ENCODE data around the gene FDPS. TPM values are rescaled to one million over a fixed set of nuclear protein-coding genes. Genes with fewer than 3 reads are reported as not detected.

The FDPS gene
- total and polyA plus RNA-seq, 2 donors (not counting 3 experiments of a cell fraction or from before 2014, with no cell fraction given), result 630 to 646 TPM

DNA sequence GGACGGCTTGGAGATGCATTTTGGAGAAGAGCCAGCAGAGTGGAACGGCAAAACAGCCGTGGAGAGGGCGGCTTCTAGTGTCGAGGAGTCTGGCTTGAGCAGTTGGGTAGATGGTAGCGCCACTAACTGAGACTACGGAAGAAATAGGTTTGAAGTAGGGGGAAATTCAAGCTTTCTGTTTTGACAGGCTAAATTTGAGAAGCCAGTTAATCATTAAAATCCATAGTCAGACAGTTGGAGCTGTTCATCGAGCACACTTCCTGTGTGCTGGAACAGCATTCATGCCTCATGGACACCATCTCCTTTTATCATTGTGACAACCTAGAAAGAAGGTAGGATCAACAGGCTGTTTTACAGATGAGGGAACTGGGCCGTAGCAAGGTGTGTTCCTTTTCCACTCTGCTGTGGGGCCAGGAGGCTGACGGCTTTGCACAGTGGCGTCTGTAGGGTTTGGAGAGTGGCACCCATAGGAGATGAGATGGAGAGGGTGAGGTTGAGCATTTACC is 4.1 kb upstream of the FDPS start:
- ChIA-PET POLR2A (no interaction called here), CTCF (interaction anchor here (1.6 to 3.1 kb wide), 2 partner anchors 28 to 54 kb away, joined by 3 to 9 read pairs; no protein-coding TSS in a partner anchor)
- intact Hi-C loops (cut with micrococcal nuclease), result loop anchor here (5.0 kb wide), 1 partner anchor 112 kb away; no protein-coding TSS in a partner anchor

DNA sequence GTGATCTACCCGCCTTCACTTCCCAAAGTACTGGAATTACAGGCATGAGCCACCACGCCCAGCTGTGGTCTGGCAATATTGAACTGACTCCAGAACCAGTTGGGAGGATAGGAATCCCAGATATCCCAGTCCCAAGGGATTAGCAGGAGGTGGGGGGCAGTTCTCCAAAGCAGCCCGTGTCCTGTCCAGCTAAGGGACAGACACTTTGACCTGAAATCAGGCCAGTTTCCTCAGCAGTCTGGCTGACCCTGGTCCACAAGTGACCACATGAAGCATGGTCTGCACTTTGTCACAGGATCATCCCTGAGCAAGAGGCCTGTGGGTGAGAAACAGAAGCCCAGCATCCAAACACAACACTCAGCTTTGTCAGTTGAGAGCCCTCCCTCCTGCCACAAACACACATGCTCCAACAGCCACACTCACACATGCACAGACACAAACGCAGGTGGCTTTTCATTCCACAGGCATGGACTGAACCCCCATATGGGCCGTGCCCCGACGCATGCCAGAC is 2.7 kb upstream of the FDPS start:
- H3K79me2 ChIP-seq (ENCODE audit: control insufficient read depth, insufficient read depth, low read length), result peaks cover 22% of the 10 kb centered on the region
- no peaks in the 10 kb centered on the region for H3K36me3 ChIP-seq (ENCODE audit: control insufficient read depth in 2 of 2, extremely low read depth in 1 of 2, insufficient read depth in 2 of 2, low read length in 2 of 2)
- no peak overlapping the region for H2AFZ ChIP-seq (ENCODE audit: low read depth, low read length)
- no peaks in the 10 kb centered on the region for H3K9me1 ChIP-seq (replicated peaks; ENCODE audit: control insufficient read depth, extremely low read depth, insufficient read depth, low read length)
- peaks cover 15% of the 10 kb centered on the region for H3K4me1 ChIP-seq (ENCODE audit: control insufficient read depth, extremely low read depth, insufficient read depth, low read length)
- no peak overlapping the region for H3K27ac ChIP-seq (ENCODE audit: insufficient read depth, low read depth, low read length)
- no peak overlapping the region for H3K4me2 ChIP-seq (ENCODE audit: insufficient read depth, low read length)
- dilution Hi-C loops (cut with MboI; ENCODE audit: extremely low pct_ligation_motif_present, low sequenced_read_pairs), result no loop called here
- H3K4me3 ChIP-seq (replicated peaks in 1 of 3; ENCODE audit: insufficient read depth in 1 of 3, low read depth in 1 of 3, low read length in 3 of 3), result no peak overlapping the region
- no peaks in the 10 kb centered on the region for H4K20me1 ChIP-seq (replicated peaks; ENCODE audit: control insufficient read depth, extremely low read depth, insufficient read depth, low read length)
- intact Hi-C loops (cut with micrococcal nuclease), result loop anchor here (5.0 kb wide), 1 partner anchor 114 kb away; no protein-coding TSS in a partner anchor
- H3K9me3 ChIP-seq (replicated peaks; ENCODE audit: control insufficient read depth, insufficient read depth, low read length), result no peaks in the 10 kb centered on the region
- no TSS peak for BruUV-seq (replicated peaks)
- H3K9ac ChIP-seq (replicated peaks; ENCODE audit: extremely low read depth, insufficient read depth, low read length), result no peak overlapping the region
- no peaks in the 10 kb centered on the region for H3K27me3 ChIP-seq (ENCODE audit: control insufficient read depth in 2 of 2, insufficient read depth in 2 of 2, low read length in 2 of 2)
- DNase-seq (ENCODE audit: low read depth, low spot score), result no peak
- CTCF ChIA-PET, result interaction anchor here (0.7 to 3.1 kb wide), 2 partner anchors 55 to 1073 kb away, joined by 3 to 9 read pairs; no protein-coding TSS in a partner anchor
- FAIRE-seq, result no peak
- POLR2A ChIA-PET, result no interaction called here
- TF ChIP-seq EZH2 (IDR thresholded peaks at IDR 0.05; ENCODE audit: borderline replicate concordance, low read depth, low read length, severe bottlenecking), result no peak
- TF ChIP-seq POLR2A (IDR thresholded peaks at IDR 0.05; ENCODE audit: low read depth, low read length), result no peak
- TF ChIP-seq, protein P1, sequence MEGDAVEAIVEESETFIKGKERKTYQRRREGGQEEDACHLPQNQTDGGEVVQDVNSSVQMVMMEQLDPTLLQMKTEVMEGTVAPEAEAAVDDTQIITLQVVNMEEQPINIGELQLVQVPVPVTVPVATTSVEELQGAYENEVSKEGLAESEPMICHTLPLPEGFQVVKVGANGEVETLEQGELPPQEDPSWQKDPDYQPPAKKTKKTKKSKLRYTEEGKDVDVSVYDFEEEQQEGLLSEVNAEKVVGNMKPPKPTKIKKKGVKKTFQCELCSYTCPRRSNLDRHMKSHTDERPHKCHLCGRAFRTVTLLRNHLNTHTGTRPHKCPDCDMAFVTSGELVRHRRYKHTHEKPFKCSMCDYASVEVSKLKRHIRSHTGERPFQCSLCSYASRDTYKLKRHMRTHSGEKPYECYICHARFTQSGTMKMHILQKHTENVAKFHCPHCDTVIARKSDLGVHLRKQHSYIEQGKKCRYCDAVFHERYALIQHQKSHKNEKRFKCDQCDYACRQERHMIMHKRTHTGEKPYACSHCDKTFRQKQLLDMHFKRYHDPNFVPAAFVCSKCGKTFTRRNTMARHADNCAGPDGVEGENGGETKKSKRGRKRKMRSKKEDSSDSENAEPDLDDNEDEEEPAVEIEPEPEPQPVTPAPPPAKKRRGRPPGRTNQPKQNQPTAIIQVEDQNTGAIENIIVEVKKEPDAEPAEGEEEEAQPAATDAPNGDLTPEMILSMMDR (IDR thresholded peaks at IDR 0.05; ENCODE audit: extremely low read depth in 1 of 2, insufficient read depth in 1 of 2, low read depth in 1 of 2, low read length in 2 of 2), result no peak
- TF ChIP-seq MYC (IDR thresholded peaks at IDR 0.05; ENCODE audit: low read depth, low read length), result no peak
- TF ChIP-seq JUN (IDR thresholded peaks at IDR 0.05; ENCODE audit: borderline replicate concordance, insufficient read depth, insufficient read length, low read depth), result no peak
- TF ChIP-seq POLR2AphosphoS5 (IDR thresholded peaks at IDR 0.05; ENCODE audit: insufficient read depth, low read depth, low read length), result no peak
- TF ChIP-seq, protein P2, sequence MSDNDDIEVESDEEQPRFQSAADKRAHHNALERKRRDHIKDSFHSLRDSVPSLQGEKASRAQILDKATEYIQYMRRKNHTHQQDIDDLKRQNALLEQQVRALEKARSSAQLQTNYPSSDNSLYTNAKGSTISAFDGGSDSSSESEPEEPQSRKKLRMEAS (IDR thresholded peaks at IDR 0.05; ENCODE audit: insufficient read depth, insufficient read length), result no peak
- TF ChIP-seq FOS (IDR thresholded peaks at IDR 0.05; ENCODE audit: borderline replicate concordance, insufficient read depth, low read length), result no peak
- TF ChIP-seq GATA2 (IDR thresholded peaks at IDR 0.05; ENCODE audit: insufficient read depth, insufficient read length, low read depth, low read length), result no peak

More for the DNA sequence above, 4.1 kb upstream of the FDPS start:
- no peak overlapping the region for H3K9ac ChIP-seq (replicated peaks; ENCODE audit: extremely low read depth, insufficient read depth, low read length)
- no TSS peak for BruUV-seq (replicated peaks)
- H3K4me1 ChIP-seq (ENCODE audit: control insufficient read depth, extremely low read depth, insufficient read depth, low read length), result peaks cover 5% of the 10 kb centered on the region
- FAIRE-seq (no peak), DNase-seq (ENCODE audit: low read depth, low spot score) (no peak)
- dilution Hi-C loops (cut with MboI; ENCODE audit: extremely low pct_ligation_motif_present, low sequenced_read_pairs), result no loop called here
- no peaks in the 10 kb centered on the region for H3K9me1 ChIP-seq (replicated peaks; ENCODE audit: control insufficient read depth, extremely low read depth, insufficient read depth, low read length)
- no peak overlapping the region for H3K27ac ChIP-seq (ENCODE audit: insufficient read depth, low read depth, low read length)
- H2AFZ ChIP-seq (ENCODE audit: low read depth, low read length), result no peak overlapping the region
- H3K79me2 ChIP-seq (ENCODE audit: control insufficient read depth, insufficient read depth, low read length), result peaks cover 8% of the 10 kb centered on the region
- no peak overlapping the region for H3K4me3 ChIP-seq (replicated peaks in 1 of 3; ENCODE audit: insufficient read depth in 1 of 3, low read depth in 1 of 3, low read length in 3 of 3)
- H4K20me1 ChIP-seq (replicated peaks; ENCODE audit: control insufficient read depth, extremely low read depth, insufficient read depth, low read length), result no peaks in the 10 kb centered on the region
- H3K27me3 ChIP-seq (ENCODE audit: control insufficient read depth in 2 of 2, insufficient read depth in 2 of 2, low read length in 2 of 2), result no peaks in the 10 kb centered on the region
- TF ChIP-seq, protein P1 (IDR thresholded peaks at IDR 0.05; ENCODE audit: extremely low read depth in 1 of 2, insufficient read depth in 1 of 2, low read depth in 1 of 2, low read length in 2 of 2), result no peak
- no peak for TF ChIP-seq POLR2A (IDR thresholded peaks at IDR 0.05; ENCODE audit: low read depth, low read length)
- TF ChIP-seq FOS (IDR thresholded peaks at IDR 0.05; ENCODE audit: borderline replicate concordance, insufficient read depth, low read length), result no peak
- no peak for TF ChIP-seq POLR2AphosphoS5 (IDR thresholded peaks at IDR 0.05; ENCODE audit: insufficient read depth, low read depth, low read length)
- no peak for TF ChIP-seq MYC (IDR thresholded peaks at IDR 0.05; ENCODE audit: low read depth, low read length)
- no peaks in the 10 kb centered on the region for H3K36me3 ChIP-seq (ENCODE audit: control insufficient read depth in 2 of 2, extremely low read depth in 1 of 2, insufficient read depth in 2 of 2, low read length in 2 of 2)
- no peak overlapping the region for H3K4me2 ChIP-seq (ENCODE audit: insufficient read depth, low read length)
- H3K9me3 ChIP-seq (replicated peaks; ENCODE audit: control insufficient read depth, insufficient read depth, low read length), result no peaks in the 10 kb centered on the region

All from endothelial cell of umbilical vein (primary cell).